ENCODE data around the gene SASH3.

DNA sequence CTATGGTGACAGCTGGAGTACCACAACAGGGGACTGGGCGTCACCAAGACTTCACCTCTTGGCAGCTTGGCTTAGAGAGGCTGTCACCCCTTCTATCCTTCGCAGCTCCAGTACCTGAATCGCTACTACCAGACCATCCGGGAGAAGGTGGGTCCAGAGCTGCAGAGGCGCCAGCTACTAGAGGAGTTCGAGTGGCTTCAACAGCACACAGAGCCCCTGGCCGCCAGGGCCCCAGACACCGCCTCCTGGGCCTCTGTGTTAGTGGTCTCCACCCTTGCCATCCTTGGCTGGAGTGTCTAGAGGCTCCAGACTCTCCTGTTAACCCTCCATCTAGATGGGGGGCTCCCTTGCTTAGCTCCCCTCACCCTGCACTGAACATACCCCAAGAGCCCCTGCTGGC lies 11.6 kb upstream of the SASH3 start:
- no peak for TF ChIP-seq EZH2 (IDR thresholded peaks at IDR 0.05; ENCODE audit: borderline replicate concordance, low read depth, low read length, severe bottlenecking)
- TF ChIP-seq, protein P1, sequence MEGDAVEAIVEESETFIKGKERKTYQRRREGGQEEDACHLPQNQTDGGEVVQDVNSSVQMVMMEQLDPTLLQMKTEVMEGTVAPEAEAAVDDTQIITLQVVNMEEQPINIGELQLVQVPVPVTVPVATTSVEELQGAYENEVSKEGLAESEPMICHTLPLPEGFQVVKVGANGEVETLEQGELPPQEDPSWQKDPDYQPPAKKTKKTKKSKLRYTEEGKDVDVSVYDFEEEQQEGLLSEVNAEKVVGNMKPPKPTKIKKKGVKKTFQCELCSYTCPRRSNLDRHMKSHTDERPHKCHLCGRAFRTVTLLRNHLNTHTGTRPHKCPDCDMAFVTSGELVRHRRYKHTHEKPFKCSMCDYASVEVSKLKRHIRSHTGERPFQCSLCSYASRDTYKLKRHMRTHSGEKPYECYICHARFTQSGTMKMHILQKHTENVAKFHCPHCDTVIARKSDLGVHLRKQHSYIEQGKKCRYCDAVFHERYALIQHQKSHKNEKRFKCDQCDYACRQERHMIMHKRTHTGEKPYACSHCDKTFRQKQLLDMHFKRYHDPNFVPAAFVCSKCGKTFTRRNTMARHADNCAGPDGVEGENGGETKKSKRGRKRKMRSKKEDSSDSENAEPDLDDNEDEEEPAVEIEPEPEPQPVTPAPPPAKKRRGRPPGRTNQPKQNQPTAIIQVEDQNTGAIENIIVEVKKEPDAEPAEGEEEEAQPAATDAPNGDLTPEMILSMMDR (IDR thresholded peaks at IDR 0.05; ENCODE audit: borderline replicate concordance, extremely low read depth, low read length, poor library complexity, severe bottlenecking), result no peak

Measured in DND-41 (cell line).